K562 (cell line): Measurements from ENCODE around the gene NUP62. TPM values are rescaled to one million over a fixed set of nuclear protein-coding genes. Genes with fewer than 3 reads are reported as not detected.

Experiments
- ATAC-seq: fragments of 200-7000 bp; cut with Tn5 transposase; 3 replicates; pipeline ENCODE4 v1.9.1; 2020; ENCODE audit warnings: moderate library complexity
- BruUV-seq: library from RNA; stranded (reverse); fragments of 400-500 nt; replicated peaks from 2 replicates; lab custom pipeline; 2021; lab: Mats Ljungman, UMichigan
- CTCF ChIA-PET: fragments of 300-600 bp; formaldehyde crosslinking; extraction: SDS; loops from one replicate; lab custom pipeline; 2021; ENCODE audit warnings: low intra/inter-chr PET ratio; lab: Yijun Ruan, JAX
- POLR2A ChIA-PET: fragments of 300-600, 350-650 bp; sonication (Branson Sonifier 250); formaldehyde crosslinking; extraction: SDS; loops from one replicate; lab custom pipeline; 2021; ENCODE audit warnings: antibody characterized with exemption, inconsistent platforms; lab: Yijun Ruan, JAX
- DNase-seq, 4 experiments: peaks; one replicate each; pipeline versions ENCODE4 v3.0.0 to v3.0.0-alpha.2; 2011 to 2018; ENCODE audit warnings: low spot score in 3 of 4, mixed read lengths in 3 of 4; ENCODE audit errors: extremely low read depth in 1 of 4
- FAIRE-seq: peaks from 2 replicates; lab custom pipeline; 2011; peaks lifted over from hg19 to GRCh38; lab: Jason Lieb, UNC
- H2AFZ ChIP-seq: 2 replicates; pipeline ENCODE4 v1.6.0; 2011; ENCODE audit warnings: low read depth, low read length, control low read depth, inconsistent platforms
- H3K27ac ChIP-seq: fragments of 200-600 bp; 3 replicates; pipeline ENCODE4 v1.8.0; 2011; ENCODE audit warnings: low read depth, mild to moderate bottlenecking, control low read depth, inconsistent platforms, low read length, moderate library complexity, mixed read lengths; ENCODE audit errors: extremely low read depth
- H3K27me3 ChIP-seq, 2 experiments: fragments of 300-600 bp in 1 of 2; 2 replicates in 1 of 2; 3 replicates in 1 of 2; pipeline versions ENCODE4 v1.6.0 to v1.8.0; 2011; ENCODE audit warnings: inconsistent platforms in 2 of 2, low read length in 2 of 2, mild to moderate bottlenecking in 1 of 2, mixed read lengths in 1 of 2, moderate library complexity in 1 of 2; ENCODE audit not compliant: control insufficient read depth in 2 of 2, insufficient read depth in 2 of 2
- H3K36me3 ChIP-seq: fragments of 300-600 bp; 3 replicates; pipeline ENCODE4 v1.8.0; 2011; ENCODE audit warnings: mild to moderate bottlenecking, low read length, inconsistent platforms; ENCODE audit not compliant: control insufficient read depth, insufficient read depth
- H3K4me1 ChIP-seq, 2 experiments: fragments of 200-600 bp in 1 of 2; replicated peaks in 1 of 2; 2 replicates in 1 of 2; 3 replicates in 1 of 2; pipeline versions ENCODE4 v1.5.1 to v1.8.0; 2011; ENCODE audit warnings: inconsistent platforms in 2 of 2, low read length in 2 of 2, mild to moderate bottlenecking in 1 of 2, mixed read lengths in 1 of 2, moderate library complexity in 1 of 2; ENCODE audit not compliant: control insufficient read depth in 2 of 2, insufficient read depth in 2 of 2
- H3K4me2 ChIP-seq: 2 replicates; pipeline ENCODE4 v1.6.1; 2011; ENCODE audit warnings: low read length, control low read depth, inconsistent platforms, mixed read lengths; ENCODE audit not compliant: insufficient read depth
- H3K4me3 ChIP-seq: fragments of 200-600 bp; sonication (generic), shearing (Covaris generic); 2 replicates; pipeline ENCODE4 v1.5.1; 2016; ENCODE audit warnings: control low read depth, inconsistent platforms
- H3K79me2 ChIP-seq: fragments of 200-600 bp; 3 replicates; pipeline ENCODE4 v1.8.0; 2011; ENCODE audit warnings: low read length, inconsistent platforms; ENCODE audit not compliant: control insufficient read depth, insufficient read depth
- H3K9ac ChIP-seq, 2 experiments: 2 replicates each; pipeline versions ENCODE4 v1.6.0 to v1.6.1; 2011; ENCODE audit warnings: low read depth in 2 of 2, low read length in 2 of 2, control low read depth in 1 of 2, inconsistent platforms in 1 of 2, mild to moderate bottlenecking in 1 of 2, mixed read lengths in 1 of 2; ENCODE audit not compliant: insufficient read depth in 1 of 2
- H3K9me1 ChIP-seq: one replicate; pipeline ENCODE4 v1.6.0; 2011; ENCODE audit warnings: inconsistent platforms, mild to moderate bottlenecking, low read length, moderate library complexity; ENCODE audit not compliant: control insufficient read depth, insufficient read depth
- H3K9me3 ChIP-seq: replicated peaks from 2 replicates; pipeline ENCODE4 v1.5.1; 2011; ENCODE audit warnings: low read depth, low read length, inconsistent platforms; ENCODE audit not compliant: control insufficient read depth, insufficient read depth
- H4K20me1 ChIP-seq: replicated peaks from 2 replicates; pipeline ENCODE4 v1.6.1; 2011; ENCODE audit warnings: low read length, inconsistent platforms, mixed read lengths; ENCODE audit not compliant: control insufficient read depth, insufficient read depth
- NCOA6 ChIP-seq: fragments of 450-650 bp; IDR thresholded peaks from 2 replicates; pipeline ENCODE4 v1.6.1; 2017; ENCODE audit warnings: mild to moderate bottlenecking
- NCOR1 ChIP-seq: fragments of 450-650 bp; IDR thresholded peaks from 2 replicates; pipeline ENCODE4 v1.6.1; 2016; ENCODE audit warnings: mild to moderate bottlenecking, moderate library complexity
- NFXL1 ChIP-seq: fragments of 450-650 bp; formaldehyde crosslinking; IDR thresholded peaks from 2 replicates; pipeline ENCODE4 v1.4.0; 2021; ENCODE audit warnings: mild to moderate bottlenecking
- PCBP2 ChIP-seq: fragments of 200-400 bp; formaldehyde crosslinking; IDR thresholded peaks from 2 replicates; pipeline ENCODE4 v1.6.1; 2018; ENCODE audit warnings: low read length, low read depth, mild to moderate bottlenecking, moderate library complexity; ENCODE audit not compliant: poor library complexity, severe bottlenecking
- ZC3H8 ChIP-seq: fragments of 450-650 bp; IDR thresholded peaks from 2 replicates; pipeline ENCODE4 v1.6.1; 2017
- ZNF57 ChIP-seq: fragments of 450-650 bp; formaldehyde crosslinking; IDR thresholded peaks from 2 replicates; pipeline ENCODE4 v1.4.0; 2020; ENCODE audit warnings: mild to moderate bottlenecking, moderate library complexity
- WGBS: fragments of 100-300 bp; shearing (Covaris generic); methylation state at CpG from one replicate; pipeline ENCODE4 v1.1.6; 2016; ENCODE audit warnings: low coverage, mixed read lengths; ENCODE audit not compliant: insufficient coverage; ENCODE audit errors: missing lambda C conversion rate; 5-methylcytosine and 5-hydroxymethylcytosine counted together
- in situ Hi-C: fragments of 300-500 bp; cut with MboI; formaldehyde crosslinking; loops from 4 replicates; pipeline ENCODE4 v1.15.0; 2018; ENCODE audit warnings: inconsistent platforms, mixed read lengths
- intact Hi-C: fragments of 100-400 bp; cut with micrococcal nuclease; formaldehyde crosslinking; loops from 2 replicates; pipeline ENCODE4 v1.14.2; 2022
- polyA plus RNA-seq, 8 experiments: library from polyadenylated mRNA; depleted of rRNA in 4 of 8; stranded (reverse) in 5 of 8; unstranded in 3 of 8; fragments of >200 nt; fragmentation: Nextera tagmentation in 2 of 8; fragmentation: Illumina TruSeq in 1 of 8; extraction: Ambion mirVana in 2 of 8; extraction: Trizol in 1 of 8; gene quantifications; 2 replicates each; pipeline versions ENCODE4 v1.2.1 to v1.2.3, GENCODE V29; 2011 to 2014; ENCODE audit warnings: inconsistent platforms in 1 of 8, missing spikeins in 1 of 8
- total RNA-seq, 7 experiments: library from RNA; depleted of rRNA in 6 of 7; stranded (reverse); fragments of >200 nt in 6 of 7; fragmentation: Illumina TruSeq in 2 of 7; extraction: Trizol in 2 of 7; gene quantifications; 2 replicates each; pipeline versions ENCODE4 v1.2.1 to v1.2.3, GENCODE V29; 2011 to 2021; ENCODE audit warnings: low replicate concordance in 1 of 7
- TF ChIP-seq, protein P1 (sequence below): sonication (generic); formaldehyde crosslinking; IDR thresholded peaks from 2 replicates; pipeline ENCODE4 v1.8.1; 2023; ENCODE audit warnings: mild to moderate bottlenecking, missing genetic modification reagents, moderate library complexity
- TF ChIP-seq, protein P2 (sequence below): fragments of 450-650 bp; IDR thresholded peaks from 2 replicates; pipeline ENCODE4 v1.6.1; 2016; ENCODE audit warnings: mild to moderate bottlenecking, moderate library complexity

NUP62 gene
- total and polyA plus RNA-seq, 9 of the 15 experiments (the other 6 are each of a cell fraction or from before 2014, with no cell fraction given) = 16.9 to 109 (median 66.0) TPM

DNA sequence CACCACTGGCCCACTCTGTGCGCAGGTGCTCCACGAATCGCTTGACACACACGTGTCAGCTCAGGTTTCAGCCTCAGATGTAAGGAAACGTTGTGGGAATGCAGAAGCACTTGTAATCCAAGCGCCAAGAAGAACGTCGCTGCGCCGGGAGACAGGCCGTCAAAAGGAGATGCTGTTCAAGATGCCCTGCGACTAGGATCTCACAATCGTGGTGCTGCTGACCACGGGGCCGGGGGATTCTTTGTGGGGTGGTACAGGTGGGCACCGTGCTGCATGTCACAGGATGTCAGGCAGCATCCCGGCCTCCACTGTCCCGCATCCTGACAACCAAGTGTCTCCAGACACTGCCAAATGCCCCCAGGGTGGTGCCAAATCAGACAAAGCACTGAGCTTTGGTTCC is 48.6 kb upstream of the NUP62 start (continued):
- TF ChIP-seq, protein P1, sequence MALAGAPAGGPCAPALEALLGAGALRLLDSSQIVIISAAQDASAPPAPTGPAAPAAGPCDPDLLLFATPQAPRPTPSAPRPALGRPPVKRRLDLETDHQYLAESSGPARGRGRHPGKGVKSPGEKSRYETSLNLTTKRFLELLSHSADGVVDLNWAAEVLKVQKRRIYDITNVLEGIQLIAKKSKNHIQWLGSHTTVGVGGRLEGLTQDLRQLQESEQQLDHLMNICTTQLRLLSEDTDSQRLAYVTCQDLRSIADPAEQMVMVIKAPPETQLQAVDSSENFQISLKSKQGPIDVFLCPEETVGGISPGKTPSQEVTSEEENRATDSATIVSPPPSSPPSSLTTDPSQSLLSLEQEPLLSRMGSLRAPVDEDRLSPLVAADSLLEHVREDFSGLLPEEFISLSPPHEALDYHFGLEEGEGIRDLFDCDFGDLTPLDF (CRISPR knock-in tag) = no peak
- TF ChIP-seq NFXL1 (CRISPR knock-in tag) (no peak), ZNF57 (no peak), ZC3H8 (no peak)

DNA sequence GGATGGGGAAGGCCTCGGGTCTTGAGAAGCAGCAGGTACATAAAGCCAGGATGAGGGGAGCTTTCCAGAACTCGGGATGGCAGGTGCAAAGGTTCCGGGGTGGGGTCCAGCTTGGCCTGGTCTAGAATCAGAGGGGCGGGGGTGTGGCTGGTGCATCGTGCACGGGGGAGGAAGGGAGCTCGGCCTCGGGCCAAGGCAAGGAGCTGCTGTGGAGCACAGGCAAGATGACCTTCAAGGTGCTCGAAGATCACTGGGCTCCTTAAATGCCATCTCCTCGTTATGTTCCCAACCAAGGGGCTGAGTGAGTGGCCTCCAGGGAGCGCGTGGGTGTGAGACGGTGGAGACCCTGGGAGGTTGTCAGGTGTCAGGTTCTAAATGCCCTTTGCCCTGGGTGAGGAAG is 47.8 kb upstream of the NUP62 start:
- ChIA-PET CTCF (no interaction called here), POLR2A (interaction anchor here (0.6 to 1.4 kb wide), 3 partner anchors 9 to 23 kb away, joined by 3 to 5 read pairs (median 3); no protein-coding TSS in a partner anchor)
- Histone ChIP-seq H3K4me2 (no peak overlapping the region), H4K20me1 (peaks cover 5% of the 10 kb centered on the region; the same call in 1 of the 2 replicates), H3K9ac (no peak overlapping the region; a peak in 2 of 4 replicates), H3K79me2 (no peaks in the 10 kb centered on the region), H3K27ac (no peak overlapping the region), H3K36me3 (no peaks in the 10 kb centered on the region; the same call in 2 of the 3 replicates), H3K9me3 (no peaks in the 10 kb centered on the region), H3K4me3 (no peak overlapping the region), H2AFZ (no peak overlapping the region), H3K4me1 (peaks cover 5 to 21% of the 10 kb centered on the region in 2 experiments; a peak in 4 of 5 replicates), H3K9me1 (peaks cover 5% of the 10 kb centered on the region), H3K27me3 (peaks cover 0 to 4% of the 10 kb centered on the region in 2 experiments; a peak in 2 of 5 replicates)
- FAIRE-seq (no peak), DNase-seq (no peak), ATAC-seq (no peak)
- in situ Hi-C loops (loop anchor here (5.0 kb wide), 1 partner anchor 40 kb away; no protein-coding TSS in a partner anchor), intact Hi-C loops (no loop called here)
- BruUV-seq = no TSS peak
- 65% methylated on average over 10 of the region's 13 CpGs for WGBS
- TF ChIP-seq NCOA6 (no peak), PCBP2 (no peak), NCOR1 (no peak)
- TF ChIP-seq, protein P2, sequence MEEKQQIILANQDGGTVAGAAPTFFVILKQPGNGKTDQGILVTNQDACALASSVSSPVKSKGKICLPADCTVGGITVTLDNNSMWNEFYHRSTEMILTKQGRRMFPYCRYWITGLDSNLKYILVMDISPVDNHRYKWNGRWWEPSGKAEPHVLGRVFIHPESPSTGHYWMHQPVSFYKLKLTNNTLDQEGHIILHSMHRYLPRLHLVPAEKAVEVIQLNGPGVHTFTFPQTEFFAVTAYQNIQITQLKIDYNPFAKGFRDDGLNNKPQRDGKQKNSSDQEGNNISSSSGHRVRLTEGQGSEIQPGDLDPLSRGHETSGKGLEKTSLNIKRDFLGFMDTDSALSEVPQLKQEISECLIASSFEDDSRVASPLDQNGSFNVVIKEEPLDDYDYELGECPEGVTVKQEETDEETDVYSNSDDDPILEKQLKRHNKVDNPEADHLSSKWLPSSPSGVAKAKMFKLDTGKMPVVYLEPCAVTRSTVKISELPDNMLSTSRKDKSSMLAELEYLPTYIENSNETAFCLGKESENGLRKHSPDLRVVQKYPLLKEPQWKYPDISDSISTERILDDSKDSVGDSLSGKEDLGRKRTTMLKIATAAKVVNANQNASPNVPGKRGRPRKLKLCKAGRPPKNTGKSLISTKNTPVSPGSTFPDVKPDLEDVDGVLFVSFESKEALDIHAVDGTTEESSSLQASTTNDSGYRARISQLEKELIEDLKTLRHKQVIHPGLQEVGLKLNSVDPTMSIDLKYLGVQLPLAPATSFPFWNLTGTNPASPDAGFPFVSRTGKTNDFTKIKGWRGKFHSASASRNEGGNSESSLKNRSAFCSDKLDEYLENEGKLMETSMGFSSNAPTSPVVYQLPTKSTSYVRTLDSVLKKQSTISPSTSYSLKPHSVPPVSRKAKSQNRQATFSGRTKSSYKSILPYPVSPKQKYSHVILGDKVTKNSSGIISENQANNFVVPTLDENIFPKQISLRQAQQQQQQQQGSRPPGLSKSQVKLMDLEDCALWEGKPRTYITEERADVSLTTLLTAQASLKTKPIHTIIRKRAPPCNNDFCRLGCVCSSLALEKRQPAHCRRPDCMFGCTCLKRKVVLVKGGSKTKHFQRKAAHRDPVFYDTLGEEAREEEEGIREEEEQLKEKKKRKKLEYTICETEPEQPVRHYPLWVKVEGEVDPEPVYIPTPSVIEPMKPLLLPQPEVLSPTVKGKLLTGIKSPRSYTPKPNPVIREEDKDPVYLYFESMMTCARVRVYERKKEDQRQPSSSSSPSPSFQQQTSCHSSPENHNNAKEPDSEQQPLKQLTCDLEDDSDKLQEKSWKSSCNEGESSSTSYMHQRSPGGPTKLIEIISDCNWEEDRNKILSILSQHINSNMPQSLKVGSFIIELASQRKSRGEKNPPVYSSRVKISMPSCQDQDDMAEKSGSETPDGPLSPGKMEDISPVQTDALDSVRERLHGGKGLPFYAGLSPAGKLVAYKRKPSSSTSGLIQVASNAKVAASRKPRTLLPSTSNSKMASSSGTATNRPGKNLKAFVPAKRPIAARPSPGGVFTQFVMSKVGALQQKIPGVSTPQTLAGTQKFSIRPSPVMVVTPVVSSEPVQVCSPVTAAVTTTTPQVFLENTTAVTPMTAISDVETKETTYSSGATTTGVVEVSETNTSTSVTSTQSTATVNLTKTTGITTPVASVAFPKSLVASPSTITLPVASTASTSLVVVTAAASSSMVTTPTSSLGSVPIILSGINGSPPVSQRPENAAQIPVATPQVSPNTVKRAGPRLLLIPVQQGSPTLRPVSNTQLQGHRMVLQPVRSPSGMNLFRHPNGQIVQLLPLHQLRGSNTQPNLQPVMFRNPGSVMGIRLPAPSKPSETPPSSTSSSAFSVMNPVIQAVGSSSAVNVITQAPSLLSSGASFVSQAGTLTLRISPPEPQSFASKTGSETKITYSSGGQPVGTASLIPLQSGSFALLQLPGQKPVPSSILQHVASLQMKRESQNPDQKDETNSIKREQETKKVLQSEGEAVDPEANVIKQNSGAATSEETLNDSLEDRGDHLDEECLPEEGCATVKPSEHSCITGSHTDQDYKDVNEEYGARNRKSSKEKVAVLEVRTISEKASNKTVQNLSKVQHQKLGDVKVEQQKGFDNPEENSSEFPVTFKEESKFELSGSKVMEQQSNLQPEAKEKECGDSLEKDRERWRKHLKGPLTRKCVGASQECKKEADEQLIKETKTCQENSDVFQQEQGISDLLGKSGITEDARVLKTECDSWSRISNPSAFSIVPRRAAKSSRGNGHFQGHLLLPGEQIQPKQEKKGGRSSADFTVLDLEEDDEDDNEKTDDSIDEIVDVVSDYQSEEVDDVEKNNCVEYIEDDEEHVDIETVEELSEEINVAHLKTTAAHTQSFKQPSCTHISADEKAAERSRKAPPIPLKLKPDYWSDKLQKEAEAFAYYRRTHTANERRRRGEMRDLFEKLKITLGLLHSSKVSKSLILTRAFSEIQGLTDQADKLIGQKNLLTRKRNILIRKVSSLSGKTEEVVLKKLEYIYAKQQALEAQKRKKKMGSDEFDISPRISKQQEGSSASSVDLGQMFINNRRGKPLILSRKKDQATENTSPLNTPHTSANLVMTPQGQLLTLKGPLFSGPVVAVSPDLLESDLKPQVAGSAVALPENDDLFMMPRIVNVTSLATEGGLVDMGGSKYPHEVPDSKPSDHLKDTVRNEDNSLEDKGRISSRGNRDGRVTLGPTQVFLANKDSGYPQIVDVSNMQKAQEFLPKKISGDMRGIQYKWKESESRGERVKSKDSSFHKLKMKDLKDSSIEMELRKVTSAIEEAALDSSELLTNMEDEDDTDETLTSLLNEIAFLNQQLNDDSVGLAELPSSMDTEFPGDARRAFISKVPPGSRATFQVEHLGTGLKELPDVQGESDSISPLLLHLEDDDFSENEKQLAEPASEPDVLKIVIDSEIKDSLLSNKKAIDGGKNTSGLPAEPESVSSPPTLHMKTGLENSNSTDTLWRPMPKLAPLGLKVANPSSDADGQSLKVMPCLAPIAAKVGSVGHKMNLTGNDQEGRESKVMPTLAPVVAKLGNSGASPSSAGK = no peak
